K562 (cell line): ENCODE measurements around the gene CHAD. TPM values are rescaled to one million over a fixed set of nuclear protein-coding genes. Genes with fewer than 3 reads are reported as not detected.

ENCODE experiments used
- ASH1L ChIP-seq: fragments of 450-650 bp; IDR thresholded peaks from 2 replicates; pipeline ENCODE4 v1.6.1; 2018; ENCODE audit warnings: borderline replicate concordance, mild to moderate bottlenecking, low read depth; ENCODE audit not compliant: partially characterized antibody
- BACH1 ChIP-seq: fragments of 200-800 bp; sonication (Bioruptor generic); IDR thresholded peaks from 2 replicates; pipeline ENCODE4 v1.6.1; 2016; ENCODE audit warnings: missing genetic modification characterization, missing compliant biosample characterization
- BCL6 ChIP-seq: fragments of 250-450 bp; sonication (Bioruptor Pico); IDR thresholded peaks from 2 replicates; pipeline ENCODE4 v1.4.0; 2020
- ESRRA ChIP-seq: fragments of 450-650 bp; IDR thresholded peaks from 2 replicates; pipeline ENCODE4 v1.6.1; 2014; ENCODE audit warnings: low read depth, mild to moderate bottlenecking, moderate library complexity, borderline replicate concordance
- ETS2 ChIP-seq: IDR thresholded peaks from 2 replicates; pipeline ENCODE4 v1.6.1; 2016; ENCODE audit warnings: borderline replicate concordance, missing genetic modification characterization, mild to moderate bottlenecking, moderate library complexity, missing compliant biosample characterization; ENCODE audit not compliant: poor library complexity, severe bottlenecking
- MYC ChIP-seq, 2 experiments: fragments of 250-450 bp in 1 of 2; sonication (Bioruptor Pico) in 1 of 2; IDR thresholded peaks; 2 replicates each; pipeline versions ENCODE4 v1.5.1 to v1.6.1; 2012 to 2021; ENCODE audit warnings: low read depth in 2 of 2, borderline replicate concordance in 1 of 2, improper control_type of control experiment in 1 of 2, low read length in 1 of 2, mild to moderate bottlenecking in 1 of 2, moderate library complexity in 1 of 2
- RBM25 ChIP-seq: fragments of 200-400 bp; formaldehyde crosslinking; IDR thresholded peaks from 2 replicates; pipeline ENCODE4 v1.6.1; 2018; ENCODE audit warnings: low read length, low read depth, moderate library complexity; ENCODE audit not compliant: severe bottlenecking
- TCF15 ChIP-seq: fragments of 250-450 bp; sonication (Bioruptor Pico); IDR thresholded peaks from 2 replicates; pipeline ENCODE4 v1.8.0; 2022; ENCODE audit warnings: moderate library complexity, mild to moderate bottlenecking, inconsistent platforms
- U2AF1 ChIP-seq: fragments of 200-400 bp; formaldehyde crosslinking; optimal IDR thresholded peaks from 2 replicates; pipeline ENCODE3; 2017; ENCODE audit warnings: mild to moderate bottlenecking, low read depth, low read length, moderate library complexity
- ZNF133 ChIP-seq: fragments of 250-450 bp; sonication (Bioruptor Pico); IDR thresholded peaks from 2 replicates; pipeline ENCODE4 v1.4.0; 2020; ENCODE audit warnings: mild to moderate bottlenecking
- ZNF197 ChIP-seq: fragments of 200-800 bp; sonication (Bioruptor generic); IDR thresholded peaks from 2 replicates; pipeline ENCODE4 v1.6.1; 2016; ENCODE audit warnings: low read depth, missing genetic modification characterization, missing compliant biosample characterization
- ZNF217 ChIP-seq: sonication (generic); formaldehyde crosslinking; IDR thresholded peaks from 2 replicates; pipeline ENCODE4 v1.8.0; 2022; ENCODE audit warnings: mild to moderate bottlenecking, missing genetic modification reagents
- ZNF778 ChIP-seq: fragments of 450-650 bp; formaldehyde crosslinking; IDR thresholded peaks from 2 replicates; pipeline ENCODE4 v1.4.0; 2020; ENCODE audit warnings: mild to moderate bottlenecking, moderate library complexity
- polyA plus RNA-seq, 8 experiments: library from polyadenylated mRNA; depleted of rRNA in 4 of 8; stranded (reverse) in 5 of 8; unstranded in 3 of 8; fragments of >200 nt; fragmentation: Nextera tagmentation in 2 of 8; fragmentation: Illumina TruSeq in 1 of 8; extraction: Ambion mirVana in 2 of 8; extraction: Trizol in 1 of 8; gene quantifications; 2 replicates each; pipeline versions ENCODE4 v1.2.1 to v1.2.3, GENCODE V29; 2011 to 2014; ENCODE audit warnings: inconsistent platforms in 1 of 8, missing spikeins in 1 of 8
- total RNA-seq, 7 experiments: library from RNA; depleted of rRNA in 6 of 7; stranded (reverse); fragments of >200 nt in 6 of 7; fragmentation: Illumina TruSeq in 2 of 7; extraction: Trizol in 2 of 7; gene quantifications; 2 replicates each; pipeline versions ENCODE4 v1.2.1 to v1.2.3, GENCODE V29; 2011 to 2021; ENCODE audit warnings: low replicate concordance in 1 of 7
- TF ChIP-seq, protein P1 (sequence below), 2 experiments: IDR thresholded peaks; 2 replicates each; pipeline ENCODE4 v1.6.1; 2011; ENCODE audit warnings: borderline replicate concordance in 1 of 2, control low read depth in 1 of 2, low read depth in 1 of 2, low read length in 1 of 2, mild to moderate bottlenecking in 1 of 2, mixed read lengths in 1 of 2, moderate library complexity in 1 of 2; ENCODE audit not compliant: insufficient read depth in 1 of 2, insufficient read length in 1 of 2, poor library complexity in 1 of 2, severe bottlenecking in 1 of 2; ENCODE audit errors: extremely low read depth in 1 of 2
- TF ChIP-seq, protein P2 (sequence below), 3 experiments: fragments of 200-800 bp in 1 of 3; fragments of 250-450 bp in 1 of 3; fragments of 450-650 bp in 1 of 3; sonication (Bioruptor Pico) in 1 of 3; sonication (Bioruptor generic) in 1 of 3; formaldehyde crosslinking in 1 of 3; IDR thresholded peaks; 2 replicates each; pipeline versions ENCODE4 v1.6.1 to v1.8.0; 2016 to 2022; ENCODE audit warnings: mild to moderate bottlenecking in 2 of 3, missing genetic modification characterization in 2 of 3, missing compliant biosample characterization in 1 of 3, moderate library complexity in 1 of 3
- TF ChIP-seq, protein P3 (sequence below): fragments of 450-650 bp; IDR thresholded peaks from 2 replicates; pipeline ENCODE4 v1.7.0; 2016; ENCODE audit warnings: borderline replicate concordance
- TF ChIP-seq, protein P4 (sequence below): fragments of 450-650 bp; conservative IDR thresholded peaks from 2 replicates; pipeline ENCODE4 v1.6.1; 2016; ENCODE audit warnings: missing genetic modification characterization, low read depth, mild to moderate bottlenecking, control low read depth, missing compliant biosample characterization

CHAD gene
- total and polyA plus RNA-seq, 9 of the 15 experiments (the other 6 are each of a cell fraction or from before 2014, with no cell fraction given): not detected

GRCh38 chr17:50448643-50449042 is 20.0 kb downstream of the CHAD start (continued):
- TF ChIP-seq RBM25 (no peak), TCF15 (CRISPR knock-in tag) (peak; percentile 85), ZNF778 (no peak), BCL6 (CRISPR knock-in tag) (peak; percentile 86), ZNF217 (CRISPR knock-in tag) (no peak), ESRRA (no peak), BACH1 (tag) (peak; percentile 83), U2AF1 (no peak), ZNF197 (peak; percentile 91; the same call in 1 of the 2 replicates), ETS2 (tag) (no peak), ASH1L (no peak), ZNF133 (CRISPR knock-in tag) (peak; percentile 62; the same call in 1 of the 2 replicates), MYC (IDR thresholded peaks at IDR 0.05; ENCODE audit: low read depth, low read length) (no peak), MYC (CRISPR knock-in tag; IDR thresholded peaks at IDR 0.05; ENCODE audit: borderline replicate concordance, low read depth) (no peak)
- TF ChIP-seq, protein P1, sequence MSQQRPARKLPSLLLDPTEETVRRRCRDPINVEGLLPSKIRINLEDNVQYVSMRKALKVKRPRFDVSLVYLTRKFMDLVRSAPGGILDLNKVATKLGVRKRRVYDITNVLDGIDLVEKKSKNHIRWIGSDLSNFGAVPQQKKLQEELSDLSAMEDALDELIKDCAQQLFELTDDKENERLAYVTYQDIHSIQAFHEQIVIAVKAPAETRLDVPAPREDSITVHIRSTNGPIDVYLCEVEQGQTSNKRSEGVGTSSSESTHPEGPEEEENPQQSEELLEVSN (IDR thresholded peaks at IDR 0.05; ENCODE audit: borderline replicate concordance in 1 of 2, extremely low read depth in 1 of 2, insufficient read depth in 1 of 2, insufficient read length in 1 of 2, low read depth in 1 of 2, low read length in 1 of 2, poor library complexity in 1 of 2, severe bottlenecking in 1 of 2): no peak
- TF ChIP-seq, protein P2, sequence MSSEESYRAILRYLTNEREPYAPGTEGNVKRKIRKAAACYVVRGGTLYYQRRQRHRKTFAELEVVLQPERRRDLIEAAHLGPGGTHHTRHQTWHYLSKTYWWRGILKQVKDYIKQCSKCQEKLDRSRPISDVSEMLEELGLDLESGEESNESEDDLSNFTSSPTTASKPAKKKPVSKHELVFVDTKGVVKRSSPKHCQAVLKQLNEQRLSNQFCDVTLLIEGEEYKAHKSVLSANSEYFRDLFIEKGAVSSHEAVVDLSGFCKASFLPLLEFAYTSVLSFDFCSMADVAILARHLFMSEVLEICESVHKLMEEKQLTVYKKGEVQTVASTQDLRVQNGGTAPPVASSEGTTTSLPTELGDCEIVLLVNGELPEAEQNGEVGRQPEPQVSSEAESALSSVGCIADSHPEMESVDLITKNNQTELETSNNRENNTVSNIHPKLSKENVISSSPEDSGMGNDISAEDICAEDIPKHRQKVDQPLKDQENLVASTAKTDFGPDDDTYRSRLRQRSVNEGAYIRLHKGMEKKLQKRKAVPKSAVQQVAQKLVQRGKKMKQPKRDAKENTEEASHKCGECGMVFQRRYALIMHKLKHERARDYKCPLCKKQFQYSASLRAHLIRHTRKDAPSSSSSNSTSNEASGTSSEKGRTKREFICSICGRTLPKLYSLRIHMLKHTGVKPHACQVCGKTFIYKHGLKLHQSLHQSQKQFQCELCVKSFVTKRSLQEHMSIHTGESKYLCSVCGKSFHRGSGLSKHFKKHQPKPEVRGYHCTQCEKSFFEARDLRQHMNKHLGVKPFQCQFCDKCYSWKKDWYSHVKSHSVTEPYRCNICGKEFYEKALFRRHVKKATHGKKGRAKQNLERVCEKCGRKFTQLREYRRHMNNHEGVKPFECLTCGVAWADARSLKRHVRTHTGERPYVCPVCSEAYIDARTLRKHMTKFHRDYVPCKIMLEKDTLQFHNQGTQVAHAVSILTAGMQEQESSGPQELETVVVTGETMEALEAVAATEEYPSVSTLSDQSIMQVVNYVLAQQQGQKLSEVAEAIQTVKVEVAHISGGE (CRISPR knock-in tag; IDR thresholded peaks at IDR 0.05): 0 out of 6 replicates have a peak, but pooled peaks of 1 of the 3 experiments have one; percentile 38
- TF ChIP-seq, protein P3, sequence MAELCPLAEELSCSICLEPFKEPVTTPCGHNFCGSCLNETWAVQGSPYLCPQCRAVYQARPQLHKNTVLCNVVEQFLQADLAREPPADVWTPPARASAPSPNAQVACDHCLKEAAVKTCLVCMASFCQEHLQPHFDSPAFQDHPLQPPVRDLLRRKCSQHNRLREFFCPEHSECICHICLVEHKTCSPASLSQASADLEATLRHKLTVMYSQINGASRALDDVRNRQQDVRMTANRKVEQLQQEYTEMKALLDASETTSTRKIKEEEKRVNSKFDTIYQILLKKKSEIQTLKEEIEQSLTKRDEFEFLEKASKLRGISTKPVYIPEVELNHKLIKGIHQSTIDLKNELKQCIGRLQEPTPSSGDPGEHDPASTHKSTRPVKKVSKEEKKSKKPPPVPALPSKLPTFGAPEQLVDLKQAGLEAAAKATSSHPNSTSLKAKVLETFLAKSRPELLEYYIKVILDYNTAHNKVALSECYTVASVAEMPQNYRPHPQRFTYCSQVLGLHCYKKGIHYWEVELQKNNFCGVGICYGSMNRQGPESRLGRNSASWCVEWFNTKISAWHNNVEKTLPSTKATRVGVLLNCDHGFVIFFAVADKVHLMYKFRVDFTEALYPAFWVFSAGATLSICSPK: no peak
- TF ChIP-seq, protein P4, sequence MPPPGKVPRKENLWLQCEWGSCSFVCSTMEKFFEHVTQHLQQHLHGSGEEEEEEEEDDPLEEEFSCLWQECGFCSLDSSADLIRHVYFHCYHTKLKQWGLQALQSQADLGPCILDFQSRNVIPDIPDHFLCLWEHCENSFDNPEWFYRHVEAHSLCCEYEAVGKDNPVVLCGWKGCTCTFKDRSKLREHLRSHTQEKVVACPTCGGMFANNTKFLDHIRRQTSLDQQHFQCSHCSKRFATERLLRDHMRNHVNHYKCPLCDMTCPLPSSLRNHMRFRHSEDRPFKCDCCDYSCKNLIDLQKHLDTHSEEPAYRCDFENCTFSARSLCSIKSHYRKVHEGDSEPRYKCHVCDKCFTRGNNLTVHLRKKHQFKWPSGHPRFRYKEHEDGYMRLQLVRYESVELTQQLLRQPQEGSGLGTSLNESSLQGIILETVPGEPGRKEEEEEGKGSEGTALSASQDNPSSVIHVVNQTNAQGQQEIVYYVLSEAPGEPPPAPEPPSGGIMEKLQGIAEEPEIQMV (tag): no peak
